ENCODE results near the gene DGKB. TPM values are rescaled to one million over a fixed set of nuclear protein-coding genes. Genes with fewer than 3 reads are reported as not detected.

DGKB gene
- total RNA-seq, 1 experiment from 2014 or later = not detected

GRCh38 chr7:14639801-14640200 is 262.8 kb downstream of the DGKB start:
- H3K36me3 Mint-ChIP-seq (ENCODE audit: insufficient read depth, unreplicated experiment) = no peaks in the 10 kb centered on the region
- CTCF ChIA-PET = interaction anchor here (1.3 kb wide), 1 partner anchor 52 kb away, joined by 4 read pairs; no protein-coding TSS in a partner anchor
- H3K4me1 Mint-ChIP-seq (ENCODE audit: low read depth, unreplicated experiment) = peaks cover 35% of the 10 kb centered on the region
- peak; percentile 17 for DNase-seq
- no TSS peak for BruUV-seq (replicated peaks)
- TF ChIP-seq, protein P1, sequence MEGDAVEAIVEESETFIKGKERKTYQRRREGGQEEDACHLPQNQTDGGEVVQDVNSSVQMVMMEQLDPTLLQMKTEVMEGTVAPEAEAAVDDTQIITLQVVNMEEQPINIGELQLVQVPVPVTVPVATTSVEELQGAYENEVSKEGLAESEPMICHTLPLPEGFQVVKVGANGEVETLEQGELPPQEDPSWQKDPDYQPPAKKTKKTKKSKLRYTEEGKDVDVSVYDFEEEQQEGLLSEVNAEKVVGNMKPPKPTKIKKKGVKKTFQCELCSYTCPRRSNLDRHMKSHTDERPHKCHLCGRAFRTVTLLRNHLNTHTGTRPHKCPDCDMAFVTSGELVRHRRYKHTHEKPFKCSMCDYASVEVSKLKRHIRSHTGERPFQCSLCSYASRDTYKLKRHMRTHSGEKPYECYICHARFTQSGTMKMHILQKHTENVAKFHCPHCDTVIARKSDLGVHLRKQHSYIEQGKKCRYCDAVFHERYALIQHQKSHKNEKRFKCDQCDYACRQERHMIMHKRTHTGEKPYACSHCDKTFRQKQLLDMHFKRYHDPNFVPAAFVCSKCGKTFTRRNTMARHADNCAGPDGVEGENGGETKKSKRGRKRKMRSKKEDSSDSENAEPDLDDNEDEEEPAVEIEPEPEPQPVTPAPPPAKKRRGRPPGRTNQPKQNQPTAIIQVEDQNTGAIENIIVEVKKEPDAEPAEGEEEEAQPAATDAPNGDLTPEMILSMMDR (IDR thresholded peaks at IDR 0.05; ENCODE audit: unreplicated experiment) = no peak
- H3K27ac Mint-ChIP-seq (ENCODE audit: unreplicated experiment) = no peak overlapping the region
- H3K9me3 Mint-ChIP-seq (ENCODE audit: low read depth, unreplicated experiment) = no peaks in the 10 kb centered on the region
- no peak overlapping the region for H3K4me3 Mint-ChIP-seq (ENCODE audit: low read depth, unreplicated experiment)
- intact Hi-C loops (cut with micrococcal nuclease; ENCODE audit: unreplicated experiment) = loop anchor here (1.0 to 5.0 kb wide), 3 partner anchors 144 to 652 kb away; partner anchors contain the start of gene ETV1
- H3K27me3 Mint-ChIP-seq (ENCODE audit: unreplicated experiment) = no peaks in the 10 kb centered on the region

GRCh38 chr7:14639329-14639728 is 263.2 kb downstream of the DGKB start:
- H3K4me3 Mint-ChIP-seq (ENCODE audit: low read depth, unreplicated experiment) = no peak overlapping the region
- H3K4me1 Mint-ChIP-seq (ENCODE audit: low read depth, unreplicated experiment) = peaks cover 40% of the 10 kb centered on the region
- H3K36me3 Mint-ChIP-seq (ENCODE audit: insufficient read depth, unreplicated experiment) = no peaks in the 10 kb centered on the region
- H3K27ac Mint-ChIP-seq (ENCODE audit: unreplicated experiment) = no peak overlapping the region
- TF ChIP-seq, protein P1 (IDR thresholded peaks at IDR 0.05; ENCODE audit: unreplicated experiment) = no peak
- no peaks in the 10 kb centered on the region for H3K27me3 Mint-ChIP-seq (ENCODE audit: unreplicated experiment)
- H3K9me3 Mint-ChIP-seq (ENCODE audit: low read depth, unreplicated experiment) = no peaks in the 10 kb centered on the region
- intact Hi-C loops (cut with micrococcal nuclease; ENCODE audit: unreplicated experiment) = loop anchor here (1.0 to 5.0 kb wide), 3 partner anchors 144 to 652 kb away; partner anchors contain the start of gene ETV1
- BruUV-seq (replicated peaks) = no TSS peak
- no peak for DNase-seq
- CTCF ChIA-PET = interaction anchor here (1.3 kb wide), 1 partner anchor 52 kb away, joined by 4 read pairs; no protein-coding TSS in a partner anchor

- no peaks in the 10 kb centered on the region for H3K27me3 Mint-ChIP-seq (ENCODE audit: unreplicated experiment)
- no peak overlapping the region for H3K27ac Mint-ChIP-seq (ENCODE audit: unreplicated experiment)
- CTCF ChIA-PET = no interaction called here
- intact Hi-C loops (cut with micrococcal nuclease; ENCODE audit: unreplicated experiment) = loop anchor here (2.0 to 5.0 kb wide), 2 partner anchors 155 to 651 kb away; partner anchors contain the start of gene ETV1
- H3K9me3 Mint-ChIP-seq (ENCODE audit: low read depth, unreplicated experiment) = no peaks in the 10 kb centered on the region
- no TSS peak for BruUV-seq (replicated peaks)
- H3K4me3 Mint-ChIP-seq (ENCODE audit: low read depth, unreplicated experiment) = no peak overlapping the region
- peaks cover 43% of the 10 kb centered on the region for H3K4me1 Mint-ChIP-seq (ENCODE audit: low read depth, unreplicated experiment)
- TF ChIP-seq, protein P1 (IDR thresholded peaks at IDR 0.05; ENCODE audit: unreplicated experiment) = peak; percentile 17
- no peaks in the 10 kb centered on the region for H3K36me3 Mint-ChIP-seq (ENCODE audit: insufficient read depth, unreplicated experiment)
- DNase-seq = no peak
Observed at GRCh38 chr7:14637968-14638367, 264.6 kb downstream of the DGKB start.

GRCh38 chr7:14635955-14636354 is 266.6 kb downstream of the DGKB start:
- Mint-ChIP-seq H3K36me3 (ENCODE audit: insufficient read depth, unreplicated experiment) (no peaks in the 10 kb centered on the region), H3K27ac (ENCODE audit: unreplicated experiment) (peak overlapping the region; percentile 18), H3K9me3 (ENCODE audit: low read depth, unreplicated experiment) (no peaks in the 10 kb centered on the region), H3K27me3 (ENCODE audit: unreplicated experiment) (no peaks in the 10 kb centered on the region), H3K4me1 (ENCODE audit: low read depth, unreplicated experiment) (peaks cover 43% of the 10 kb centered on the region), H3K4me3 (ENCODE audit: low read depth, unreplicated experiment) (peak overlapping the region; percentile 33)
- TF ChIP-seq, protein P1 (IDR thresholded peaks at IDR 0.05; ENCODE audit: unreplicated experiment) = no peak
- CTCF ChIA-PET = no interaction called here
- BruUV-seq (replicated peaks) = no TSS peak
- no peak for DNase-seq
- intact Hi-C loops (cut with micrococcal nuclease; ENCODE audit: unreplicated experiment) = loop anchor here (5.0 kb wide), 1 partner anchor 649 kb away; the partner anchor contains the start of gene ETV1
